ENCODE measurements around the gene ZNF823. TPM values are rescaled to one million over a fixed set of nuclear protein-coding genes. Genes with fewer than 3 reads are reported as not detected.

Gene ZNF823
- total and polyA plus RNA-seq, 2 of the 13 experiments (the other 11 are each of a cell fraction or from before 2014, with no cell fraction given) = 5.7 to 11.7 TPM

- 0 out of 2 replicates have a peak, but pooled peaks have one; percentile 39 for TF ChIP-seq ZSCAN20 (CRISPR knock-in tag; IDR thresholded peaks at IDR 0.05; ENCODE audit: borderline replicate concordance)
- TF ChIP-seq HDAC2 (CRISPR knock-in tag; IDR thresholded peaks at IDR 0.05) = no peak; the same call in 1 of the 2 replicates
- TF ChIP-seq FOXK2 (IDR thresholded peaks at IDR 0.05) = no peak
- peak; percentile 72 to 73 for TF ChIP-seq POLR2A (IDR thresholded peaks at IDR 0.05; ENCODE audit: insufficient read depth in 1 of 2, low read depth in 2 of 2, low read length in 2 of 2)
- TF ChIP-seq ZNF652 (CRISPR knock-in tag; IDR thresholded peaks at IDR 0.05; ENCODE audit: borderline replicate concordance, low read depth) = no peak
- no peak for TF ChIP-seq ISL2 (CRISPR knock-in tag; IDR thresholded peaks at IDR 0.05)
- 0 out of 2 replicates have a peak, but pooled peaks have one; percentile 26 for TF ChIP-seq ARNTL (CRISPR knock-in tag; IDR thresholded peaks at IDR 0.05)
- peak; percentile 27 for TF ChIP-seq ATF3 (CRISPR knock-in tag; IDR thresholded peaks at IDR 0.05)
- TF ChIP-seq ZNF790 (CRISPR knock-in tag; IDR thresholded peaks at IDR 0.05; ENCODE audit: borderline replicate concordance) = 0 out of 2 replicates have a peak, but pooled peaks have one; percentile 74
- peak; percentile 77; the same call in 1 of the 2 replicates for TF ChIP-seq ZNF547 (CRISPR knock-in tag; IDR thresholded peaks at IDR 0.05)
- TF ChIP-seq REPIN1 (CRISPR knock-in tag; IDR thresholded peaks at IDR 0.05; ENCODE audit: borderline replicate concordance, low read depth) = 0 out of 2 replicates have a peak, but pooled peaks have one; percentile 39
- TF ChIP-seq ELF3 (CRISPR knock-in tag; IDR thresholded peaks at IDR 0.05) = peak; percentile 84
- TF ChIP-seq ZNF768 (CRISPR knock-in tag; IDR thresholded peaks at IDR 0.05) = no peak
- TF ChIP-seq ZNF414 (CRISPR knock-in tag; IDR thresholded peaks at IDR 0.05) = no peak; the same call in 1 of the 2 replicates
- TF ChIP-seq PRDM15 (CRISPR knock-in tag; IDR thresholded peaks at IDR 0.05) = peak; percentile 85
- TF ChIP-seq REST (IDR thresholded peaks at IDR 0.05; ENCODE audit: borderline replicate concordance in 1 of 2, low read depth in 1 of 2, low read length in 2 of 2) = peak in 1 of 2 experiments; percentile 67; a peak in 1 of 4 replicates
- TF ChIP-seq NFIB (CRISPR knock-in tag; IDR thresholded peaks at IDR 0.05; ENCODE audit: borderline replicate concordance) = no peak
- no peak for TF ChIP-seq NBN (conservative IDR thresholded peaks at IDR 0.05)
- 0 out of 2 replicates have a peak, but pooled peaks have one; percentile 50 for TF ChIP-seq SMYD3 (CRISPR knock-in tag; IDR thresholded peaks at IDR 0.05)
- peak; percentile 54; the same call in 1 of the 2 replicates for TF ChIP-seq ZNF44 (CRISPR knock-in tag; IDR thresholded peaks at IDR 0.05)
- TF ChIP-seq MED1 (CRISPR knock-in tag; IDR thresholded peaks at IDR 0.05) = peak; percentile 50; the same call in 1 of the 2 replicates
- TF ChIP-seq NR2F2 (IDR thresholded peaks at IDR 0.05; ENCODE audit: borderline replicate concordance, low read depth) = 0 out of 2 replicates have a peak, but pooled peaks have one; percentile 36
These were observed at the start of gene ZNF823 (continued) for GRCh38 chr19:11738746-11739620.
